C1 segment of cervical spinal cord (tissue), 14 donors: Measurements from ENCODE around the gene TRRAP.

ENCODE experiments used
- DNase-seq, 14 donors: peaks; one replicate each; lab custom pipeline; 2025; lab: John Stamatoyannopoulos, UW

Gene TRRAP

GRCh38 chr7:99046722-99047121 is 168.4 kb downstream of the TRRAP start:
- DNase-seq: no peak

GRCh38 chr7:99047526-99048077 is 169.3 kb downstream of the TRRAP start:
- no peak for DNase-seq

- DNase-seq: no peak
These were observed 172.6 kb downstream of the TRRAP start for GRCh38 chr7:99050971-99051370.

DNA sequence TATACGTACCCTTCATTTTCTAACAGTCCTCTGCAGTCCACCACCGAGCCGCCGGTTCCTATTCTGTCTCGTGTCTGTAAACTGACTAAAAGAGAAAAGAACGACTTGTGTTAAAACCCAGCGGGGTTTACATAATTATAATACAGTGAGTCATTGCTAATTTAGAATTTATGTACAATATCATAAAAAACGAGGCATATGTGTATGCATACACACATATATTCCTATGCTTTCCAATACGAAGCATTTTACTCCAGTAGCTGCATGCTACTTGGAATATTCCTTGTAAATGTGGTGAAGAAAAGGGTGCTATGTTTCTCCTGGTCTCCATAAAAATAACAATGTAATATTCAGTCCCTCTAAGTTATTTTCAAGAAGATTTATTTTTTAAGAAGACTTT is 176.4 kb downstream of the TRRAP start:
- DNase-seq: no peak

DNA sequence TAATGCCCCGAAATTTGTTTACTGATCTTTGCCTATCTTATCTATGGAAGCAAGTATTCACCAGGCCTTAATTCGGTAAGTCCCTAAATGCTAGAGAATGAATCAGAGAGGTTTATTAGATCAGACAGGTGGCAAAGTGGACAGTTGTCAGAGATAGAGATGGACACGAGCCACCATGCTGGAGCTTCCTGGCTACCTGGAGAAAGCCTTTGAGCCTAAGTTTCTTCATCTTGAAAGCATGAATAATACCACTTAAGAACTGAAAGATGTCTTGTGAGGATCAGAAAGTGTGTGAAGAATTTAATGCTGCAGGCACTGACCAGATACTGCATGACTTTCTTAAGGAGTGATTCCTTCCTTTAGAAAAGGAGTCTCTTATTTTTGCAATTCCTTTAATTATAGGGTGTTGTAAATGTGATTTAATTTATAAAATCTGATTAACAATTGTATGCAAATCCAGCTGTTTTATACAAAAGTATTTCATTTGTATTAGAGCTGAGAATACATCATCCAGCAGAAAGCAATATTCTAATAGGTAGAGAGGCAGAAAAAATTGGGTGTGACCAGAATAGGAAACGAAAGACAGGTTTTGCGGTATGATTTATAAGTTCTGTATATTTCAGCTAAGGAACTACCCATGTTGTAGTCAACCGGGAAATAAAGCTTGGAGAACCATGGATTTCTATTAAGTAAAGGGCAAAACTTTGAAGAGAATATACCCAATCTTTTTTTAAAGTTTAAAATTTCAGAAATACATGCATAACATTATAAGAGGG is 182.9 kb downstream of the TRRAP start:
- DNase-seq: no peak
